ENCODE results near the gene CREB3L1.

CREB3L1 gene

DNA sequence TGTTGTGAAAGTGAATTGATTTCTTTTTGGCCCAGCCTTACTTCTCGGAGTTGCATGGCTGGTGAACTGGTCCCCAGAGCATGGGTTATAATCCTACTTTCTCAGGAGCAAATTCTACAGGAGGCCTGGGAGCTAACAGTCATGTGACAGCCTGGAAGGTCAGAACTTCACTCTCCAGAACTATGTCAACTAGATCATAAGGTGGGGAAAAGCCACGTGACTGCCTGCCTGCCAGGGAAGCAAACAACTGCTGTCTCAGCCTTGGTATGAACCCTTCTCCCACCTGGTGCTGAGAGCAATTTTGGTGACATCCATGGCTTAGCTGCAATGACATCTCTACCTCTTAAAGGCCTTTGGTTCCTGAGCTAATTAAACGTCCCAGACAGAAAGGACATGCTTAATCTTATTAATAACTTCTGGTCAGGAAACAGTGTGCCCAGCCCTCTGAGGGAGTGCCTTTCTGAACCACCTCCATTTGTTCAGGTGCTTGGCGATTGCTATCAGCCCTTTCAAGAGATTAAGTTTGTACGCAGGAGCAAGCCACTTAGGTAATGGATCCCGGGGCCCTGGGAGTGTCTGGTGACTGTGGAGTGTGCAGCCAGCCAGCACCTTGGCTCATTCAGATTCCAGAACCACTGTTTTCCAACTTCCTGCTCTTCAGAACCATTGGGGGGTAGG lies 1.4 kb upstream of the CREB3L1 start:
- DNase-seq, result no peak

DNA sequence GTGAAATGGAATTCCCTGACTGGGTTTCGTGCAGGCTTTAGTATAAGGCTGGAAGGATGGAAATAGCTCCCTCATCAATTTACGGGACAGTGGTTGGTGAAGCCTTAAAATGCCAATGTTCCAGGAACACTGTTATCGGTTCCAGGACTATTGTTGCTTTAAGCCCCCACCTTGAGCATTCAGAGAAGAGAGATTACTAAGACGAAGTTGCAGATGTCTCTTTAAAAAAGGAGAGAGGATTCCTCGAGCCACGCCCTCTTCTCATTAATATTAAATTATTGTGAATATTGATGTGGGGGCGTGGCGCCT lies 195 bp upstream of the CREB3L1 start:
- no peak for DNase-seq

DNA sequence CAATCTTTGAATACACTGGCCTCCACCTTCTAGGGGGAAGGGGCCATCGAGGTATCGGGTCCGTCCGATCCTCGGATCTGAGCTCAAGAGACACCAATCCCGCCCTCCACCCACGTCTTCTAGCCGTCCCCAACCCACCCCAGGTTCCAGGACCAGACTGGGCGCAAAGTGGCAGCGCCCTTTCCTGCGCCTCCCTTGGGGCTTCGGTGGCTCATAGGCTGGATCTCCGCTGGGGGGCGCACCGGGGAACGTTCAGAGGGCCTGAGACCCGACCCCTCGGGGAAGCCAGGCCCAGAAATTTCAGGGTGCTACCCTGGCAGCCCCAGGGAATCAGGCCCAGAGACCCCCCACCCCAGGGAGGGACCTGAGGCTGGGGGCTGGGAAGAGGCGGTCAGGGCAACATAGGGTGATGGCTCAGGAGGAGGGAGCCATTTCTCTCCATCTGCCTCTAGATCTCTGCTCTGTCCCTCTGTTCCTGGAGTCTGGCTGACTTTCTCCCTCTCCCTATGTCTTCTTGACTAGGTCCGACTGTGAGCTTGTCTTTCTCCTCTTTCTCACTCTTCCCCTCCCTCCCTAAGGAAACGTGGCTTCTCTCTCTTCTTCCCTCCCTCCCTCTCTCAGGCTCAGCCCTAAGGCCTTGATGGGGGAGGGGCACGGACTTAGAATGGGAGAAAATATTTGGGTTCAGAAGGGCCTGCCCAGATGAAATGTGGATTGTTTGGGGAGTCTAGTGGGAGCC lies 1.1 kb downstream of the CREB3L1 start:
- DNase-seq, result no peak

DNA sequence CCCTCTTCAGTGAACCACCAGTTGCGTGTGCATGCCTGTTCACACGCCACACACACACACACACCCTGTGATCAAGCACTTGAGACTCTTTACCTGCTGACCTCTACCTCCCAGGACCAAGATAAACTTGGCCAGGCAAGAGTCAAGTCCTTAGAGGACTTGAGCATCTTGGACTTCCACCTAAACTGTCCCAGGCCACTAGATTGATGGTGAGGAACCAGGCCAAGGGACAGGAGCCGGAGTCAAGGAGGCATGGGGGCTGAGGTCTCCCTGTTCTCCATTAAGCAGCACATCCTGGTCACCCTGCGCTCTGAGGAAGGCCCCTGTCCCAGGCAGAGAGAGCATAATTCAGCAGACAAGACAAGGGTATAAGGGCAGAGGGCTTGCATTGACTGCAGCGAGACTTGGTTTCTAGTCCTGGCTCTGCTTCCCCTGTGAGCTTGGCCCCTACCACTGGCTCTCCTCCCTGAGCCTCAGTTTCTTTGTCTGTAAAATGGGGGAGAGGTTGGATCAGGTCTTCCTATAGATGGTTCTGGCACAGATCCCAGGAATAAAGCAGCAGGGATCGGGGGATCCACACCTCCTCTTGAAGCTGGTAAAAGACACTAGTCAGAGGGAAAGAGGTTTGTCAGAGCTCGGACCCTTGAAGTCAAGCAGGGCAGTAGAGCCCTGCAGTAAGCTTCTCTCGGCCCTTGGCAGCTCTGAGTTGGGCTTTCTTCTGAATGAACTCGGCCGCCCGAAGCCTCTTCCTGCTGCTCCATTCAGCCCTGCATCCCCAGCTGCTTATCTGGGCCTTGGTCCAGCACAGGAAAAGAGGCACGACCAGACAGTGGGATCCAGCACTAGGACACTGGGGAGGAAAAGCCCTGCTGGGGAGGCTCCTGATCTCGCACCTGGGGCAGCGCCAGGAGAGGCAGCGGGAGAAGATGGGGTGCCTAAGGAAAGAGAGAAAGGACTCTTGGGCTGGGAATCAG lies 2.0 kb downstream of the CREB3L1 start:
- DNase-seq, result no peak

DNA sequence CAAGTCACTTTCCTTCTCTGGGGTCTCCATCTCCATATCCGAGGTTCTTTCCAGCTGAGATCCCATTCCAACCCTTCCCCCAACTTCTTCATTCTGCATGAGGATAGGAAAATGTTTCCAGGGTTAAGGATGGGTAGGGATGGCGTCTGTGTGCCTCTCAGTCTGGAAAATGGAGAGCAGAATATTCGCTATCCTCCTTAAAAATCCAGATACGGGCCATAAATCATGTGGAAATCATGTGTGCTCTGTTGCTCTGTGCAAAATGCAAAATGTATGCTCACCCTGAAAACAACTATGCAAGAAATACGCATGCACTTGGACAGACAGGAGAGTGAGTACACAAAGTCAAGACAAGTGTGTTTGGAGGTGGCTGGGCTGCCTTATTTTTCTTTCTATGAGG lies 3.2 kb downstream of the CREB3L1 start:
- no peak for DNase-seq

DNA sequence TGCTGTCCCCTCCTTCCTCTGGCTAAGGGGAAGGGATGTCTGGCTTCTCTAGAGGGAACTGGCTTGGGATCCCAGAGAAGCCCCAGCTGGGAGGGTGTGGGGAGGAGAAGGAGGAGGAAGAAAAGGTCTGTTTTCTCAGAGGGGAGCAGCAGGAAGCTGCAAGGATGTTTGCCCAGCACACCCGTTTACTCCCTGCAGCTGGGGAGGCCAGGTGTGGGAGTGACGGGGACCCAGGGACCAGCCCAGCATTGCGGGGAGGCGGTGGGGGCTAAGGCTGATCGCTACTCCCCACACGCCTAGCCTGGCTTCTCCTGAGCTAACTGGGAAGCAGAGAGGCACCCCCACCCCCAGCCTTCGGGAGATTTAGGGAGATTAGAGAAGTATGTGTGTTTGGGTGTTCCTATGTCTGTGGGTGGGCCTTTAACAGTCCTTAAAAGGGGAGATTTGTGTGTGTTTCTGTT lies 3.9 kb downstream of the CREB3L1 start:
- no peak for DNase-seq

DNA sequence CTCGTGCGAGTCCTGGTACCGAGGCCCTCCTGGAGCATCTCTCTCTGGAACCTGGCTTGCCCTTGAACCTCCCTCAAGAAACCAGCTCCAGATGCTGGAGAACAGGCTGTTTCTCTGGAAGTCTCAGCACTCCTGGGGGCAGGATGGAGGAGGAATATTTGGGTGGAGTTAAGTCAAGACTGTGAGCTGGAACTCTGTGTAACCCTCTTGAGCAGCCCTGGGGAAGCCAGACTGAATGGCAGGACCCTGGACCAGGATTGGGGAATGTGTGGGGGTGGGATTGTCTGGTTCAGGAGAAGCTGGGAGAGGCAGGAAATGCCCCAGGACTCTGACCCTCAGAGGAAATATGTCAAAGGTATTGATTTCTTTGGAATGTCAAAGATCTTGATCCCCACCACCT lies 7.7 kb downstream of the CREB3L1 start:
- no peak for DNase-seq

DNA sequence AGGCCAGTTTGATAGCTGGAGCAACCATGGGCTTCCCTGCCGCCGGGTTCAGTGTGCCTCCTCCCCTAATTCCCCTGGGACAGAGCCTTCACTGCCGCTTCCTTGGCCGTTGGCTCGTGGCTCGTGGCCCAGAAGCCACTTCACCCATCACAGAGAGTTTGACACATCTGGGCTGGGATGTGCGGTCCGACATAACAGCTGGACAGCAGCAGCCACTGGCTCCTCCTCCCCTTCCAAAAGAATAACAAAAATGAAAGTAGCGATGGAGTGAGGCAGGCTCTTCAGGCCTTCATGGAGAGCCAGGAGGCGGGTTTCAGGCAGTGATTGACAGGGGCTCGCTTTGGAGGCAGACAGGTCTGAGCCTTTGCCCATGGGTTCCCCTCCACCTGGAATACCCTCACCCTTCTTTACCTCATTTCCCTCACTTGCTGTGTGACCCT lies 8.2 kb downstream of the CREB3L1 start:
- no peak for DNase-seq

DNA sequence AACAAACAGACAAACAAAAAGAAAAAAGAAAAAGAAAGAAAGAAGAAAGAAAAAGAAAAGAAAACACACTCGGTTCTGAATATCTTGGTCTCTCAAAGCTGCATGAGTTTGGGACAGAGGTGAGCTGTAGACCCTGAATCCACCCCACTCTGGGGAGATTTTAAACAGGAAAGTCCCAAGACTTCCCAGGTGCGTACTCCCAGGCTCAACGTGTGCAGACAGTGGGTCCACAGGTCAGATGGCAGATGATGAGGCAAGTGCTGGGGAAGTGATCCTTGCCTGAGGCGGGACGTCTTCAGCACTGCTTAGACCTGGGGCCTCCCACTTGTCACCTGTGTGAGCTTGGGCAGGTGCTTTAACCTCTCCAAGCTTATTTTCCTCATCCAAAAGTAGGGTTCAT lies 9.3 kb downstream of the CREB3L1 start:
- DNase-seq, result no peak

DNA sequence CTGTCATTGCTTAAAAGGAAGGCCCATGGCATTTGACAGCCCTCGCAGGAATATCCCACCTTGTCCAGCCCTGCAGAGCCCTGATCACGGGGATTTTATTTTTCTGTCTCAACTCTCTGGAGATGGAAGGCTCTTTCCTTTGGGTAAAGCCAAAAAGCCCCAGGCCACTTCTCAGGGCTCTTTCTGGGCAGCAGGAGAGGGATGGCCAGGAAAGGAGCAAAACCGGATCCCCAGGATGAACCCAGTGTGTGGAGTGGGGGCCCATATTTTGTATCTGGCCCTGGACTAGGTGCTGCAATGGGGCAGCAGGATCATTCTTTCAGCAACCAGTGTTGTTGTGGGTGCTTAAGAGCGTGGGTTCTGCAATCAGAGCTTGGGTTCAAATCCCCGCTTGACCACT lies 11.0 kb downstream of the CREB3L1 start:
- DNase-seq, result no peak

DNA sequence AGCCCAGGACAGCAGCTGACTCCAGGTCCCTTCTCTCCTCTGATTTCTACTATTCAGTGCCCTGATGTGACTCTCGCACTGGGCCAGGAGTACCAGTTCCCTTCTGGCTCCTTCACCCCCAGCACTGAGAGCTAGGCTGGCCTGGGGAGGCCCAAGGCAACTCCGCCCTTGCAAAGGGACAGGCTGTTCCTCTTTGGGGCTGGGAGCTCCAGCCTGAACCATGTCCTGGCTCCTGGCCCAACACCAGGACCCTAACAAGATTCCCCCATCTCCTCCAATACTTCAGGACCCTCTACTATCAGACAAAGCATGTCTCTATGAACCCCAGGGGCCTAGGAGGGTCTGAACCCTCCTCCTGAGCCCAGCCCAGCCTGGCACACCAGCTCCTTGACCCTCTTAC lies 12.5 kb downstream of the CREB3L1 start:
- DNase-seq, result no peak

DNA sequence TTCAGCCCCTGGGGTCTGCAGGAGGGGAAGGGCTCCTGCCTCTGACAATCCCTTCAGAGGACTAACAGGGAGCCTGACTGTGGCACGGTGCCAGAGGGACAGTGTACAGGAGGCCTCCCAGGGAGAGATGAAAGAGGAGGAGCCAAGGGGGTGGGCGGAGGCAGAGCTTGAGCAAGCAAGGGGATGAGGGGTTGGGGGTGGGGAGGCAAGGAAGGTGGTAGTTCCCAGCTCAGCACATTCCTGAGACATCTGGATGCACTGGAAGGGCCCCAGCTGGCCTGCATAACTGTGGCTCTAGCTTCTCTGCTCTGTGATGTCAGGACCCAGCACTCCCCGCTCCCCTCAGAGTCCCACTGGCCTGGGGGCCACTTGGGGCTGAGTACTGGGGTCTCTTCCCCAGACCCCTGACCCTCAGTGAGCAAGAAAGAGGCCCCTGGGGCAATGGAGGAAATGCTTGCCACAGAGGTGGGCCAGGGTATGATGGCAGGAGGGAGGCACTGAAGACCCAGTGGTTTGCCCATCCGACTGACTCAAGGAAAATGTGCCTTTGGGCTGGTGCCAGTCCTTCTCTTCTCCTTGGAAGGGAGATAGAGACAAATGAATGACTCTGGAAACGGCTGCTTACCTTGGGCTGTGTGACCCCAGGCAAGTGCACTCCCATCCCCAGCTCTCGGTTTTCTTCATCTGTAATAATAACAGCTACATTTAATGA lies 13.3 kb downstream of the CREB3L1 start:
- DNase-seq, result no peak

DNA sequence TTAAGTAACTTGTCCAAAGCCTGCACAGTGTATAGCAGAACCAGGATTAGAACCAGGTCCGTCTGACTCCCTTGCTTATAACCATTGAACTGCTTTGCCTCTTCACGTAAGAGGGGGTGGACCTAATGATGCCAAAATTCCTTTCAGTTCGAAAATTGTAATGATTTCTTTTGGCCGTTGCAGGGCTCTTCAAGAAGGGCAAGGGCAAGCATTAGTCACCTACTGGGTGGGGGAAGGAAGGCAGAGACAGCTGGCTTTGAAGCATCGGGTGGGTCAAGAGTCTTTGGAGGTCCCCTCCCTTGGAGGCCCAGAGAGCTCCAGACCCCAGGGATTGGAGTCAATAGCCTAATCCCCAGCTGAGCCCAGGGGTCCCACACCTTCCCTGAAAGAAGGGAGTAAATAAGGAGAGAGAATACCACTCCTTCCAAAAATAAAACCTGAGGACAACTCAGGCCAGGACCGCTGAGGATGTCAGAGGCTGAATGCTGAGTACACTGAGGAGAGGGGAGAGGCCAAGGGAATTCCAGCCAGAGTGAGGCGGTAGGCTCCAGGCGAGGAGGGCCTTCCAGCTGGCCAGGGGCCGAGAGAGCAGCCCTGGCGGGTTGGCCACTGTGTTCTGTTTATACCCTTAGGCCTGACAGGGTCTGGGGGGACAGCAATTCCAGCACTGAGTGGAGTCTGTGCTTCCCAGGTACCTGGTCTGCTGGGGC lies 14.1 kb downstream of the CREB3L1 start:
- no peak for DNase-seq

DNA sequence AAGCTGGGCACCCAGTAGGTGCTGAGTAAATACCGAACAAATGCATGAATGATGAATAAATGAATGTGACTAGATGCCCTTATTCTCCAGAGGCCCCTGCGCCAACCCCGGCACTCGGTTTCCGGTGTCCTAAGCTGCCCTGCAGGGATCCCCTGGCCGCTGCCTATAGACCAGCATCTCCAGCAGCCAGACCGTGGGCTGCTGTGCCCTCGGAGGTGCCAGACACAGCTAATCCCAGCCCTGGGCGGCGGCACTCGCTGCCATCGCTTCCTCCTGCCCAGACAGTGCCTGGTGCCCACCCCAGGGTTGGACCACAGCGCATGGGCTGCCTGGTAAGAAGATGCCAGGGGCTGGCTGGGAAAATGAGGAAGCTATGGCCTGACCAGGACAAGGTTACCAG lies 15.6 kb downstream of the CREB3L1 start:
- no peak for DNase-seq

DNA sequence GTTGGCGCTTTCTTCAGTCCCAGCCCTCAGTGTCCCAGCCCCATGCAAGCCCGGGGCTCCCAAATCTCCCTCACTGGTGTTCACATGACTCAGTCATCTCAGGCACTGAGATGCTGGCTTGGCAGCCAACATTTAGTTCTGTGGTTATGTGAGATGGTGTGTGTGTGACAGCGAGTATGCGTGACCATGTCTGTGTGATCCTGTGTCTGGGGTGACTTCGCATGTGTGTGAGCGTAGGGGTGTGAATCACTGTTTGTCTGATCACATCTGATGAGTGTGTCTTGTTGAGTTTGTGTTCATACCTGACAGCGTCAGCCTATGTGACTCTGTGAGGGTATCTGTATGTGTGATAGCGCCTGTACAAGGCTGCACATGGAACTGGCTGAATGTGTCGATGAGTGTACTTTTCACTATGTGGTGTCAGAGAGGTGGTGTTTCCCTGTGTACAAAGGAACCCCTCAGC lies 16.2 kb downstream of the CREB3L1 start:
- DNase-seq, result no peak

DNA sequence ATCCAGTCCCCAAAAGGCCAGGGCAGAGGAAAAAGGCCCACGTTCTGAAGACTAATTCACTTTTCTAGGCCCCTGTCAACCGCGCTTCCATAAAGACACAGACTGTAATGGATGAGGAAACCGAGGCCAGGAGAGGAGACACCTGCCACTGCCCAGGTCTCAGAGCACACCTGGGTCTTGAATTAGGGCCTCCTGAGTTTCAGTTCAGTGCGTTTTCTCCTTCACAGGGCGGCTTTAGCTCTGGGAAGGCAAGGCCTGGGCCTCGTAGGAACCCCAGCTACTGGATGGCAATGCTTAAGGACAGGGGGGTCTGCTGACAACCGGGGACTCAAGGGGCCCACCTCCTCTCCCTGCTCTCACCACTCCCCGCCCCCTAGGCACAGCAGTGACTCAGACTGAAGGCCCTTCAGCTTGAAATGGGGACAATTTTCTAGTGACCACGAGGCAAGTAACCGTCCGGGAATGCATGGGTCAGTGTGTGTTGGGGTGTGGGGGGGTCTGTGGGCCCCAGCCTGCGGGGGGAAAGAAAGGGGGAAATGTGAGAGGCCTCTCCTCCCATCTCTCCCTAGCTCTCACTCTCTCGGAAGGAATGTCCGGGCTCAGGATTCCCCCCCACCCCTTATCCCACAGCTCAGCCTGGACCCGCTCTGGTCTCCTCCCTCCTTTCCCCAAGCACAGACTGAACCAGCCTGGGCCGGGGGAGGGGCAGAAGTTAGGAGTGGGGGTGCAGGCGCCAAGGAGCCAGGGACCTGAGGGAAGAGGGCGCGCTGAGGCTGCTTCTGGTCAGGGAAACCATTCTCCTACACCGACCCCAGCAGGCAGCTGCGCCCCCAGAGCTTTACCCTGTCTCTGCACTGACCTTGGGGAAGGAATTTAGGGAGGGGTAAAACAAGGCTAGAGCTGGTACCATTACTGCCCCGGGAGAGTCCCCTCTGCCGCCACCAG lies 17.2 kb downstream of the CREB3L1 start:
- DNase-seq, result no peak

DNA sequence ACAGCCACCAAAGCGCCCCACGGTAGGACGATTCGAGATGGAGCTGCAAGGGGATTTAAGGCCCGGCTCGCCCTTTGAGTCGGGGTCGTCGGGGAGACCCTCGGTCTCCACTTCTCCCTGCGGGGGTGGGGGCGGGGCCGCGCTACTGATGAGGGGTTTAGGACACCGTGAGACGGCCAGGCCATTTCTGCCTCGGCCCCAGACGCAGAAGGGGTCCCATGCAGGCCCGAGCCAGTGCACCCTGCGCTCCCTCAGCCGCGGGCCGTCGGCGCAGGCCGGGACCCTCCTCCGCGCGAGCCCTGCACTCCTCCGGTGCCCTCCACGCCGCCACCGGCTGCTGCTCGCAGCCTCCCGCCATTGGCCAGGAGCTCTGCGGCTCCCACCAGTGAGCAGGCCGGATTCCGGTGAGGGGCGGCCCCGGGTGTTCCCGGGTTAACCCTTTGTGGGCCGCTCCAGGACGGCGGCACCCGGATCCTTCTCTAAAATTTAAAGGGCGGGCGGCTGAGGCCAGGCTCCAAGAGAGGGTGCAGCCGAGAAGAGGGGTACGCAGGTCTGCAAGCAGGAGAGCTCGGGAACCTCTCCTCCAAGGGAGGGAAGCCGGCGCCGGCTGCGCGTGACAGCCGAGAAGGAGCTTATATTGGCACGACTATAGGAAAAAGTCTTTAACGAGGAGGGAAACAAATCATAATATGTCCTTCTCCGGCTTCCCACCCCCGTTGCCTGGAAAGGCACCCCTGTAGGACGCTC lies 18.0 kb downstream of the CREB3L1 start:
- DNase-seq, result no peak

DNA sequence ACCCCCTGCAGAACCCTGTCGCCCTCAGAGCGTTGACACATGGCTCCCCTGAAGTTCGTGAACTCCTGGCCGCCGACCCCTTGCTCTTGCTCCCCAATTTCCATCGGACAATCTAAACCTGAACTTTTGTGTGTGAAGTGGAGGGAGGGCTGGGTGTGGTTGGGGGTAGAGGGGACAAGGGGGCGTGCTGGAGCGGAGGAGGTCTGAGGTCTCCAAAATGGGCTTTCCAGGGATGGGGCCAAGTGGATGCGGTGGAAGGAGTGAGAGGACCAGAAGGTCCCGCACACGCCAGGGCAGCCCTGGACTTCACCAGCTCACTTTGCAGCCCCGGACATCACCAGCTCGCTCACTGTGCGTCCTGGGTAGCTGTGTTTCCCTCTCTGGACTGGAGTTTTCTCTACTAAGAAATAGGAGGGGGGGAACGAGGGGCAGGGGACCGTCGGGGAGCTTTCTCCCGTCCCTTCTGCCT lies 18.6 kb downstream of the CREB3L1 start:
- DNase-seq, result no peak

DNA sequence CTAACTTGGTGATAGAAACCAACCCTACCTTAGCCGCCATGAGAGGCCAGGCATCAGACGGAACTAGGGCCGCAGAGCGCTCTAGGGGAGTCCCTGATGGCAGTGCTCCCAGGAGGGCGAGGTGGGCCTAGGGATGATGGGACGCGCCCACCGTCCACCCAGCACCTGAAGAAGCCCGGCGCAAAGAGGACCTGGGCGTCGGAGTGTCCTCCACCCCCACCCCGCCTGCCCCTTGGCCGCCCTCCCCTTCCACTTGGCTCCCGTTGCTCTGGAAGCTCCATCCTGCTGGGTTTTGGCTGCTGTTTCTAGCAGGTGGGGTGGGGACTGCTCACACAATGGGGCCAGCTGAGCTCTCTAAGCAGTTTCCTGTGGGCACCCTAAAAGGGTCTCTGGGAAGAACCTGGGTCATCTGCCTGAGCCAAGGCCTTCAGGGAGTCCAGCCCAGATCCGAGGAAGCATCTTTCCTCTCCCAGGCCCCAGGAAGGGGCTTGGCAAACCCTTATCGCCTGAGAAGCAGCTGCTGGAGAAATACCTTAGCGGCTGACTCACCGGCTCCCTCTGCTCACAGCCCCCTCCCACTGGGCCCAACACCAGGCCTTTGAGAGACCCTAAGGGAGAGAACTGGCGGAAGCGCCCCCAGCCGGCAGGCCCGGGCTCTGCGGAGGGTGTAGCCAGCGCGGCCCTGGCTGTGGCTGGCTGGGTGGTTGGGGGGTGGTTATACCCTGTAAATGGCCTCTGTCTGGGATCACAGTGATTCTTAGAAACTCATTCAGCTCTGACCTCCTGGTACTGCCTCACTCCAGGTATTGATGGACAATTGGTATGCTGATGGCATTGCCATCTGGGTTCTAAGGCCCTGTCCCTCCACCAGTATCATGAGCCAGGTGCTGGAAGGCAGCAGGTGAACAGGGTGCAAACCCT lies 19.3 kb downstream of the CREB3L1 start:
- no peak for DNase-seq
